Glutamatergic neuron (in vitro differentiated cells): Measurements from ENCODE around the gene RPS6KA2. TPM values are rescaled to one million over a fixed set of nuclear protein-coding genes. Genes with fewer than 3 reads are reported as not detected.

Experiments
- DNase-seq: peaks from one replicate; pipeline ENCODE4 v3.0.0; 2022
- H3K27ac Mint-ChIP-seq: one replicate; pipeline ENCODE4 v1.8.0; 2020; ENCODE audit warnings: mild to moderate bottlenecking, mixed read lengths, inconsistent platforms; ENCODE audit not compliant: unreplicated experiment
- H3K27me3 Mint-ChIP-seq: one replicate; pipeline ENCODE4 v1.8.0; 2020; ENCODE audit warnings: mild to moderate bottlenecking, moderate library complexity, mixed read lengths, inconsistent platforms; ENCODE audit not compliant: unreplicated experiment
- H3K36me3 Mint-ChIP-seq: one replicate; pipeline ENCODE4 v1.8.0; 2020; ENCODE audit warnings: mild to moderate bottlenecking, mixed read lengths, inconsistent platforms; ENCODE audit not compliant: unreplicated experiment
- H3K4me1 Mint-ChIP-seq: one replicate; pipeline ENCODE4 v1.8.0; 2020; ENCODE audit warnings: mild to moderate bottlenecking, low read depth, mixed read lengths, inconsistent platforms; ENCODE audit not compliant: unreplicated experiment
- H3K4me3 Mint-ChIP-seq: one replicate; pipeline ENCODE4 v1.8.0; 2020; ENCODE audit warnings: mild to moderate bottlenecking, mixed read lengths, inconsistent platforms; ENCODE audit not compliant: unreplicated experiment
- H3K9me3 Mint-ChIP-seq: one replicate; pipeline ENCODE4 v1.8.0; 2020; ENCODE audit warnings: mild to moderate bottlenecking, moderate library complexity, mixed read lengths, inconsistent platforms; ENCODE audit not compliant: unreplicated experiment
- total RNA-seq: library from RNA; stranded (reverse); fragmentation: NEBNext Ultra II Directional; extraction: Animal tissue kit (Norgen Biotek cat#: 25700); gene quantifications from one replicate; pipeline ENCODE4 v1.2.1, GENCODE V29; 2021; ENCODE audit not compliant: unreplicated experiment
- TF ChIP-seq, protein P1 (sequence below): fragments of 200-600 bp; sonication (generic); IDR thresholded peaks from one replicate; pipeline ENCODE4 v1.5.0; 2021; ENCODE audit not compliant: partially characterized antibody, unreplicated experiment

Gene RPS6KA2
- total RNA-seq, 1 donor from 2014 or later: 109 TPM

DNA sequence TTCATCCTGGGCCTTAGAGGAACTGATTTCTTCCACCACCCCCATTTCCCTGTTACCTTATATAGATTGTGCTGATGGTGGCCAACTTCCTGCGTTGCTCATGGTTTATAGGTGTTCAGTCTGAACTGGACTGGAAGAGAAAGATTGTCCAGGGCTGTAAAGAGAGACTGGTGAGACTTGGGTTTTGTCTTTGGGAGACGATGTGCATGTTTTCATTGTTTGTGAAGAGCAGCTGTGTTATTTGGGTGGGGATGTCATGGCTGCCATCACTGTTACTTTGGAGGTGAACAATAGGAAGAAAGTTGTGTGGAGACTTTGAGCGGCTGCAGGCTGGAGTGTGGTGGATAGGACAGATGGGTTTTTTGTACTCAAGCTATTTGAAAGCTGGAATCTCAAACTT is 228.7 kb downstream of the RPS6KA2 start:
- H3K27ac Mint-ChIP-seq: no peak overlapping the region
- peaks cover 2% of the 10 kb centered on the region for H3K9me3 Mint-ChIP-seq
- DNase-seq: no peak
- H3K36me3 Mint-ChIP-seq: no peaks in the 10 kb centered on the region
- H3K27me3 Mint-ChIP-seq: peaks cover 2% of the 10 kb centered on the region
- peaks cover 11% of the 10 kb centered on the region for H3K4me1 Mint-ChIP-seq
- H3K4me3 Mint-ChIP-seq: no peak overlapping the region
- TF ChIP-seq, protein P1, sequence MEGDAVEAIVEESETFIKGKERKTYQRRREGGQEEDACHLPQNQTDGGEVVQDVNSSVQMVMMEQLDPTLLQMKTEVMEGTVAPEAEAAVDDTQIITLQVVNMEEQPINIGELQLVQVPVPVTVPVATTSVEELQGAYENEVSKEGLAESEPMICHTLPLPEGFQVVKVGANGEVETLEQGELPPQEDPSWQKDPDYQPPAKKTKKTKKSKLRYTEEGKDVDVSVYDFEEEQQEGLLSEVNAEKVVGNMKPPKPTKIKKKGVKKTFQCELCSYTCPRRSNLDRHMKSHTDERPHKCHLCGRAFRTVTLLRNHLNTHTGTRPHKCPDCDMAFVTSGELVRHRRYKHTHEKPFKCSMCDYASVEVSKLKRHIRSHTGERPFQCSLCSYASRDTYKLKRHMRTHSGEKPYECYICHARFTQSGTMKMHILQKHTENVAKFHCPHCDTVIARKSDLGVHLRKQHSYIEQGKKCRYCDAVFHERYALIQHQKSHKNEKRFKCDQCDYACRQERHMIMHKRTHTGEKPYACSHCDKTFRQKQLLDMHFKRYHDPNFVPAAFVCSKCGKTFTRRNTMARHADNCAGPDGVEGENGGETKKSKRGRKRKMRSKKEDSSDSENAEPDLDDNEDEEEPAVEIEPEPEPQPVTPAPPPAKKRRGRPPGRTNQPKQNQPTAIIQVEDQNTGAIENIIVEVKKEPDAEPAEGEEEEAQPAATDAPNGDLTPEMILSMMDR: no peak

DNA sequence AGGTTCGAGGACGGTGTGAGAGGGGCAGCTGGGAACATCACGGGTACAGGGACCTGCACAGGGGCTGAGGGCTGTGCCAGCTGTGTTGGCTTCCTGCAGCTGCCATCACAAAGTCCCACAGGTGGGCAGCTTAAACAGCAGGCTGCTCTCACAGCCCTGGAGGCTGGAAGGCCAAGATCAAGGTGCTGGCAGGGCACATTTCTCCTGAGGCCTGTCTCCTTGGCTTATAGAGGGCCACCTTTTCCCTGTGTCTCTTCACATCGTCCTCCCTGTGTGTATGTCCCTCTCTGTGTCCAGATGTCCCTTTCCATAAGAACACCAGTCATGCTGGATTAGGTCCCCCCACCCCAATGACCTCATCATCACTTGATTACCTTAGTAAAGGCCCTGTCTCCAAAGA is 229.2 kb downstream of the RPS6KA2 start:
- peaks cover 8% of the 10 kb centered on the region for H3K4me1 Mint-ChIP-seq
- no peak overlapping the region for H3K4me3 Mint-ChIP-seq
- no peak overlapping the region for H3K27ac Mint-ChIP-seq
- H3K9me3 Mint-ChIP-seq: peaks cover 2% of the 10 kb centered on the region
- no peak for DNase-seq
- TF ChIP-seq, protein P1: no peak
- H3K36me3 Mint-ChIP-seq: no peaks in the 10 kb centered on the region
- peaks cover 2% of the 10 kb centered on the region for H3K27me3 Mint-ChIP-seq

DNA sequence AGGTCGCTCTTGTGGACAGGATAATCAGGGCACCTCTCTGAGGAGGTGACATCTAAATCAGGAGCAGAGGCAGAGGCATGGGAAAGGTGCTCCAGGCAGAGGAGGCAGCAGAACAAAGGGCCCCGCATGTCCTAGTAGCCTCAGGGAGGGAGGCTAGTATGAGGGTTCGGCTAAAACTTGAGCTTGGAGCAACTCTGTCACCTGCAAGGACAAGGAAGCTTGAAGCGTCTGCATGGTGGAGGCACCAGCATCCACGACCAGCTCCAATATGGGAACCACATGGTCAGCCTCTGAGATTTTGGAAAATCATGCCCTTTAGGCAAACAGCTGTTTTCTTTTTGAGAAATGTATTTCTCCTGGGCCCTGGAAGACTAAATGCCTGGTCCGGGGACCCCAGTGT is 231.3 kb downstream of the RPS6KA2 start:
- Mint-ChIP-seq H3K9me3 (no peaks in the 10 kb centered on the region), H3K4me3 (no peak overlapping the region), H3K4me1 (no peaks in the 10 kb centered on the region), H3K27me3 (peaks cover 2% of the 10 kb centered on the region), H3K36me3 (no peaks in the 10 kb centered on the region), H3K27ac (no peak overlapping the region)
- no peak for DNase-seq
- TF ChIP-seq, protein P1: no peak

DNA sequence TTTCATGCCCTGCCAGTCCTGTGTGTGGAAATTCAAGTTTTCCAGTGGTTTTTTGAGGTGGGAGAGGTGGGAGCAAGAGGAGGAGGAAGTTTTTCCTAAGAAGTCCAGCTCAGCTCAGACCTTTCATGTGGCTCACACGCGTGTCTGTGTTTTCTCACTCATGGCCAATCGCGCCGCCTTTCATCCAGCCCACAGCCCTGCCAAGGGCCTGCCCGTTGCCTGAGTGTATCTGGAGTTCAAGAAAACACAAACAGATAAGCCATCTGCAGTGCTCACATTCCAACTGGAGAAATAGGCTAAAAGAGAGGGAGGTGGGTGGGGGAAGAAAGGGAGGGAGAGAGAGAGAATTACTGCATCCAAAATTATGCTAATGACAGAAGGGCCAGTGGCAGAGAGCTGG is 231.7 kb downstream of the RPS6KA2 start:
- Mint-ChIP-seq H3K27ac (no peak overlapping the region), H3K4me3 (no peak overlapping the region), H3K9me3 (no peaks in the 10 kb centered on the region), H3K4me1 (no peaks in the 10 kb centered on the region), H3K36me3 (no peaks in the 10 kb centered on the region), H3K27me3 (peaks cover 2% of the 10 kb centered on the region)
- DNase-seq: no peak
- TF ChIP-seq, protein P1: no peak

DNA sequence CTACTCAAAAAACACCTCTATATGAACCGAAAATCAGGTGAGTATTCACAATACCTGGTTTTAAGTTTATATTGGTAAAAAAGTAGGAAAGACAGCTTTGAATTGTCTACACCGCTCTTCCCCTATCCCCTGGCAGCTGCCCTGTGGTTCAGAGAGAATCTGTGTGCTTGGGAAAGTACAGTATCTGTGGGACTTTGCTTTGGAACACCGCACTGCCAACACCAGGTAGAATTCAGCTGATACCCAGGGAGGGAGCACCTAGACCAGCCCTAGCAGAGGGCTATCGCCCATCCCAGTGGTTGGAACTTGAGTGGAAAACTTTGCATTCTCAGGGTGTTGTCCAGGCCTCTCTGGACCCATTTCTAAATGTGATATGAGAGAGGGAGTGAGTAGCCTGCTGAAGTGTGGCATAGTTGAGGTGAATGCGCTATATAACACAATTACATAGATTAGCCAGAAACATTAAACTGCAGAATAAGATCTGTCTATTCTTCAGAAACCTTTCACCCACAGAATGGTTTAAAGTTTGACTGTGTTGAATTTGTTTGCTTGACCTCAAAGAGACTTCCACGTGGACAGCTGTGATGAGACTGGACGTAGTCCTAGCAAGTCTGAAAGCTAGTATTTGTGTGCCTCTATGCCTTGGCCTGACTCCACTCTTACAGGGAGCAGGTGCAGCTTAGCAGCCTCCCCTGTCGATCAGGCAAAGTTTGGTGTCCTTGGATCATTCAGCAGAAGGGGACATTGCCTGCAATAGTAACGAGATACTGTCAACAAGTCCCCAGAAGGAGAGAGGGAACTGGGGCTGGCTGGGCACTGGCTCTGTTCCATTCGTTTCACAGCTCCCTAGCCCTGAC is 232.8 kb downstream of the RPS6KA2 start:
- H3K4me1 Mint-ChIP-seq: no peaks in the 10 kb centered on the region
- H3K4me3 Mint-ChIP-seq: no peak overlapping the region
- DNase-seq: no peak
- H3K9me3 Mint-ChIP-seq: no peaks in the 10 kb centered on the region
- H3K36me3 Mint-ChIP-seq: no peaks in the 10 kb centered on the region
- no peak overlapping the region for H3K27ac Mint-ChIP-seq
- TF ChIP-seq, protein P1: no peak
- H3K27me3 Mint-ChIP-seq: peaks cover 2% of the 10 kb centered on the region
